GM19463 (cell line): ENCODE results near the gene ACSF3.

Source experiments
- ATAC-seq: cut with Tn5 transposase; IDR thresholded peaks from one replicate; pipeline ENCODE4 v1.9.1; 2021; ENCODE audit warnings: mild to moderate bottlenecking, moderate library complexity; ENCODE audit not compliant: unreplicated experiment

The ACSF3 gene

GRCh38 chr16:89197633-89198416 lies 104.2 kb downstream of the ACSF3 start:
- no peak for ATAC-seq

- ATAC-seq = no peak
Observed at GRCh38 chr16:89198417-89199240, 105.0 kb downstream of the ACSF3 start.

GRCh38 chr16:89199241-89200123 lies 105.8 kb downstream of the ACSF3 start:
- ATAC-seq = no peak

- ATAC-seq = no peak
Observed at GRCh38 chr16:89200124-89200849, 106.6 kb downstream of the ACSF3 start, which contains the start of gene SLC22A31. Gene SLC22A31 (minus strand): TSS chr16:89200537. CDS start chr16:89200501, 36 bp downstream.

GRCh38 chr16:89200850-89201411 lies 107.3 kb downstream of the ACSF3 start:
- no peak for ATAC-seq

- ATAC-seq = no peak
Observed at GRCh38 chr16:89201439-89202377, 108.1 kb downstream of the ACSF3 start.

GRCh38 chr16:89202422-89203215 lies 109.0 kb downstream of the ACSF3 start:
- ATAC-seq = no peak
